Measurements from ENCODE around the gene COPS9.

COPS9 gene

DNA sequence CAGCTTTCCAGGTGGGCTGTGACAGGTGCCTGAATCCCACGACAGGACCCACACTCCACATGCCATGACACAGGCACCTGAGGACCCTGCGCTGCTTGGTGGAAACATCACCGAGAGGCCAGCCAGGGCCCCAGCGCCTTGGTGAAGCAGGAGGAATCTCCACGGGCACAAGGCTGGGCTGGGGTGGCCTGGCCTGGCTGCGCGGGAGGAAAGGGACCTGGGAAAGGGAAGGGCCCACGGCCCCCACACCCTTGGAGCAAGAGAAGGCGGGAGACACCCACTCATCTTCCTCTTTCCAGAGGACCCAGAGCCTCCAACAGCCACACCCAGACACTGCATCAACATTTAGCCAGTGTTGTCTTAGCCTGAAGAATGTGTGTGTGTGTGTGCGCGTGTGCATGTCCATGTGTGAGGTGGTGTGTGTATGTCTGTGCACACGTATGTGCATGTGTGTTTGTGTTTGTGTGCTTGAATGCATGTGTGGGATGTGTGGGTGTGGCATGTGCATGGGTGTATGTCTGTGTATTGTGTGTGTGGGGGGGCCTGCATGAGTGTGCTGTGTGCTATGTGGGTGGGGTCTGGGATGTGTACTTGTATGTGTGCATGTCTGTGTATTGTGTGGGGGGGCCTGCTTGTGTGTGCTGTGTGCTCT is 10.6 kb upstream of the COPS9 start:
- Mint-ChIP-seq H3K27me3 (peaks cover 56% of the 10 kb centered on the region), H3K4me1 (peaks cover 6% of the 10 kb centered on the region), H3K9me3 (no peaks in the 10 kb centered on the region), H3K4me3 (no peak overlapping the region), H3K27ac (no peak overlapping the region), H3K36me3 (no peaks in the 10 kb centered on the region)
- no peak for ATAC-seq

DNA sequence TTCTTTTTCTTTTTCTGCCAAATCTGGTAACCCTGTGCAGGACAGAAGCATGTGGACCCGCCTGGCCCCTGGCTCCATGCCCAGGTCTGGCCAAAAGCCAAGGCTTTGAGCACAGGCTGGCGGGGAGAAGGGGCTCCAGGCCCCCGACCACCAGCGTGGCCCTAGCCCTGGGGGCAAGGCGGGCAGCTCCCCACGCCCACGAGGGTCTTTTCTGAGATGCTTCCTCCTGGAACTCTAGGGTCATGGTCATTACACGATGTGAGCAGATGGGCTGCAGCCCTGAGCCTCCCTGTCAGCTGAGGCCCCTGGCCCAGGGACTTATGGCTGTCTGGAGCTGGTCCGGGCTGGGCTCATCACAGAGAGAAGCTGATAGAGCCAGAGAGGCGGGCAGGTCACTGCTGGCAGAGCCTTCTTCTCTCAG is 10.0 kb upstream of the COPS9 start:
- Mint-ChIP-seq H3K27me3 (peaks cover 54% of the 10 kb centered on the region), H3K36me3 (no peaks in the 10 kb centered on the region), H3K9me3 (no peaks in the 10 kb centered on the region), H3K4me1 (peaks cover 6% of the 10 kb centered on the region), H3K27ac (no peak overlapping the region), H3K4me3 (no peak overlapping the region)
- no peak for ATAC-seq

DNA sequence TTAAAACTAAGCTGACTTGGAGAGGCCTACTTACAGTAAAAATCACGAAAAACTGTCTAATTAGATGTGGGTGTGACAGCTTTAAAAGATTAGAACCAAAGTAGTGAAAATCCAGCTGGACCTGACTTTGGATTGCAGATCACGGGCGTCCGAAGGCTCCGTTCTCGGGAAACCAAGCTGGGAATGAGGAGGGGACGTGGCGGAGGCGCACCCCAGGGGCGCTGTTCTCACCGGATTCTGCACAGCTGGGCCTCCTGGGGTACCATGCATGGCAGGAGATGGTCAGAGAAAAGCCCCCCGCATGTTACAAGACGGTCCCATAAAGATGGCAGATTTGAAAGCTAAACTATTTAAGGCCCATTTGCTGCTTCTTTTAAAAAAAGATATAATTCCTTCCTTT is 9.4 kb upstream of the COPS9 start:
- H3K9me3 Mint-ChIP-seq, result no peaks in the 10 kb centered on the region
- ATAC-seq, result no peak
- peaks cover 6% of the 10 kb centered on the region for H3K4me1 Mint-ChIP-seq
- H3K27ac Mint-ChIP-seq, result no peak overlapping the region
- H3K27me3 Mint-ChIP-seq, result peaks cover 54% of the 10 kb centered on the region
- H3K36me3 Mint-ChIP-seq, result no peaks in the 10 kb centered on the region
- H3K4me3 Mint-ChIP-seq, result no peak overlapping the region

DNA sequence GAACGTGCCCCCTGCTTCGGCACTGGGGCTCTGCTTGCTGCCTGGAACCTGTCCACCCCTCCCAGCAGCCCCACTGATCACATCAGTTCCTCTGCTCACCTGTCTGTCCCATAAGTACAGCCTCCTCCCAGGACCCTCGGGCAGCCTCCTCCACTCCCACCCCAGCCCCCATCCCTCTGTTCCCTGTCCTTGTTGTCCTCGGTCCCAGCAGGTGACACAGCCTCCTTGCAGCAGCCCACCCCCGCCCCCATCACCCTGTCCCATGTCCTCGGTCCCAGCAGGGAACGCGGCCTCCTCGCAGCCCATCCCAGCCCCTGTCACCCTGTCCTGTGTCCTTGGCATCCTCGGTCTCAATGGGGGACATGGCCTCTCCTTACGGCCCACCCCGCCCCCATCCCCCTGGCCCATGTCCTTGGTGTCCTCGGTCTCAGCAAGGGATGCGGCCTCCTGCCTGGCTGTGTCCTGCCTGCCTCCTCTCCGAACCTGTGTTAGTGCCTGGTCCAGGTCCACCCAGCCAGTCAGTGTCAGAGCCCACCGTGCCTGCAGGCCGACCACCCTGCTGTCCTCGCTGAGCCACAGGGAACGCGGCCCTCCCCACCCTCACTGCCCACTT is 8.7 kb upstream of the COPS9 start:
- Mint-ChIP-seq H3K36me3 (no peaks in the 10 kb centered on the region), H3K9me3 (no peaks in the 10 kb centered on the region), H3K4me3 (no peak overlapping the region), H3K4me1 (no peaks in the 10 kb centered on the region), H3K27me3 (peaks cover 46% of the 10 kb centered on the region), H3K27ac (no peak overlapping the region)
- ATAC-seq, result no peak

DNA sequence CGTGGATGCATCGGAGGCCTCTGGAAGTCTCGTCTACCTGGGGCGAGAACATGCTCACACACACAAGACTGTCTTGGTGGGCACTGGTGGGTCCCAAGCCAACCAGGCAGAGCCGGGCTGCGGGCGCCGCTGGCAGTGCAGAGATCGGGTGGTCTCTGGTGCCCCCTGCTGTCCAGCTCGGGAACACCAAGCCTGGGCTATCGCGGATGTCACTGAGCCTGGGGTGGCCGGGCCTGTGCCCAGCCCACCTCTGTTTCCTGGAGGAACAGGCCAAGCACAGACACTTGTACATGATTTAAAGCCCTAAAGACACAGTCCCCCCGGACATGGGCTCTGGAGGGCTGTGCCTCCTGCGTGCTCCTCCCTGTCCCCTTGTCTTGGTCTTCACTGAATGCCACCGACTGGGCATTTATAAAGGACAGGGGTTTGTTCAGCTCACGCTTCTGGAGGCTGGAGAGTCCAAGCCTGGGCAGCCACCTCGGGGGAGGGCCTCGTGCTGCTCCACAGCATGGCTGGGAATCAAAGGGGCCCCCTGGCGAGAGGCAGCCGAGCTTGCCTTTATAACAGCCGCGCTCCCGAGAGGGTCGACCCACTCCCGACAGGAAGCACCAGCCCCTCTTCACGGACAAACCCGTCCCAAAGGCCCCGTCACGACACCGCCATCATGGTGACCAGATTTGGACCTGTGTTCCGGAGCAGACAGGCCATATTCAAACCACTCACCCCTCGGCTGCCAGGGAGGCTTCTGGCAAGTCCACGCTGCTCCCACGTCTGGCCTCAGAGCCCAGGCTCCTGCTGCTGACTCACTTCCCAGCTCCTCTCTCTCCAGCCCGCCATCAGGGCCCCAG is 7.9 kb upstream of the COPS9 start:
- H3K4me3 Mint-ChIP-seq, result no peak overlapping the region
- ATAC-seq, result peak; percentile 83
- peaks cover 45% of the 10 kb centered on the region for H3K27me3 Mint-ChIP-seq
- no peaks in the 10 kb centered on the region for H3K4me1 Mint-ChIP-seq
- H3K27ac Mint-ChIP-seq, result no peak overlapping the region
- H3K36me3 Mint-ChIP-seq, result no peaks in the 10 kb centered on the region
- H3K9me3 Mint-ChIP-seq, result no peaks in the 10 kb centered on the region

DNA sequence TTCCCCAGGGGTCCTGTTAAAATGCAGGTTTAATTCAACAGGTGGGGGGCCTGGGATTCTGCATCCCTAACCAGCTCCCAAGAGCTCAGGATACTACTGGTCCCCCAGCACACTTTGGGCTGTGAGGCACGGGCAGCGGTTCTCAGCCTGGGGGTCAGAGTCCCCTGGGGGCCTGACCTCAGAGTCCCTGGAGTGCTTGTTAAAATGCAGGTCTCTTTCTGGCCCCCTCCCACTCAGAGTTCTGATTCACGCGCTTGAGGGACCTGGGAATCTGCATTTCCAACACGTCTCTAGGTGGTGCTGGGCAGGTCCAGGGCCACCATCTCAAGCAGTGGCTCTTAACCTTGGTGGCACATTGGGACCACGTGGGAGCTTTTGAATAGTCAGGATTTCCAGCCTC is 7.2 kb upstream of the COPS9 start:
- H3K27ac Mint-ChIP-seq, result no peak overlapping the region
- H3K27me3 Mint-ChIP-seq, result peaks cover 40% of the 10 kb centered on the region
- H3K4me3 Mint-ChIP-seq, result no peak overlapping the region
- no peaks in the 10 kb centered on the region for H3K4me1 Mint-ChIP-seq
- no peak for ATAC-seq
- H3K36me3 Mint-ChIP-seq, result no peaks in the 10 kb centered on the region
- no peaks in the 10 kb centered on the region for H3K9me3 Mint-ChIP-seq

DNA sequence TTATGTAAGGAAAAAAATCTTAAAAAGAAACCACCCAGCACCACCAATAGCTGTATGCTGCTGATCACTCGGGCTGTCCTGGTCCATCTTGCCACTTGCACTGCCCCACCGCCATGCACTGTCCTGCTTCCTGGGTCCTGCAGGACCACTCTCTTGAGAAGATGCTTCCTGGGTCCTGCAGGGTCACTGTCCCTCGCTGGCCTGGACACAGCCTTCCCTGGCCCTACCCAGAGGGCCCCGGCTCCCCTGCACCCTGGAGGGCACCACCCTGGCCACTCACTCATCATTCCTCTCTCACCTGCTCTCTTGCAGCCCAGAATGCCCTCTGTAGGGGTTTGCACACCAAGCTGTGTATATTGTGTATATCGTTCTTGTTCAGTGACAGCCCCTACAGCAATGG is 6.8 kb upstream of the COPS9 start:
- H3K9me3 Mint-ChIP-seq, result no peaks in the 10 kb centered on the region
- H3K4me1 Mint-ChIP-seq, result no peaks in the 10 kb centered on the region
- H3K27me3 Mint-ChIP-seq, result peaks cover 36% of the 10 kb centered on the region
- no peak overlapping the region for H3K4me3 Mint-ChIP-seq
- no peak for ATAC-seq
- no peaks in the 10 kb centered on the region for H3K36me3 Mint-ChIP-seq
- H3K27ac Mint-ChIP-seq, result no peak overlapping the region

DNA sequence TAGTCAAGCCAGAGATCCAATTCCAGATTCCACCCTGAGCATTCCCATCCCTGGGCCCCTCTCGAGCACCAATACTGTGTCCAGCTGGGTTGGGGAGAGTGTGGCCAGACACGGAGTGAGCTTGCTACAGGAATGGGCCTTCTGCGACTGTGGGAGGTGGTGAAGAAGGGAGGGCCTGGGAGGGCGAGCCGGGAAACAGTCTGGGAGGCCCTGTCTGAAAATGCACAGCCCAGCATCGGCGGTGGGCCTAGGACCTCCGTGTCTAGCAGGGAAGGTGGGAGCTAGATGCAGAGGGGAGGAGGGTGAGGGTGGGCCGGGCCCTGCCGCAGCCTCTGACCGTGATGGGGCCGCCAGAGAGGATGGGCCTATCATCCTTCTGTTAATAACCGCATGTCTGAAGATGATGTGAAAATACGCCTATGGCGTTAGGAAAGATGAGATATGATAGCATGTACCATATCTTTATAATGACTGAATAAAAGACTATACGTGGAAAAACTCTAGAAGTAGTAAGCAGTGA is 6.2 kb upstream of the COPS9 start:
- Mint-ChIP-seq H3K27ac (no peak overlapping the region), H3K27me3 (peaks cover 34% of the 10 kb centered on the region), H3K9me3 (no peaks in the 10 kb centered on the region), H3K4me1 (peaks cover 2% of the 10 kb centered on the region), H3K36me3 (no peaks in the 10 kb centered on the region), H3K4me3 (no peak overlapping the region)
- ATAC-seq, result no peak

DNA sequence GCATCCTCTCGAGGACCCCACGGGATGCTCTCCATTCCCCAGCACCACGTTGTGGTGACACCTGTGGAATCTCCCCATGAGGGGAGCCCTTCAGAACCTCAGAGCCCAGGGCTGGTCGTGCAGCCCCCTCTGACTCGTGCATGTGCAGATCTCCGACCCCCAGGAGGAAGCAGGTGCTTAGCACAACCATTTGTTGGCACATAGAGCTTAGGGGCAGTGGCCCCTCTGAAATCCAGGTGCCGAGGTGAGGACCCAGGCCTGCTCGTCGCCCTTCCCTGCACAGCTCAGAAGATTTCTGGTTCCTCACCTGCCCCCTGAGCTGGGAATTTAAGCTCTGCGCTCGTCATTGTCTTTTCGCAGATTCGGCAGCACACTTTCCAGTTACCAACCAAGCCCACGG is 5.6 kb upstream of the COPS9 start:
- no peak for ATAC-seq
- Mint-ChIP-seq H3K27ac (no peak overlapping the region), H3K9me3 (no peaks in the 10 kb centered on the region), H3K36me3 (no peaks in the 10 kb centered on the region), H3K4me1 (peaks cover 8% of the 10 kb centered on the region), H3K4me3 (no peak overlapping the region), H3K27me3 (peaks cover 34% of the 10 kb centered on the region)

DNA sequence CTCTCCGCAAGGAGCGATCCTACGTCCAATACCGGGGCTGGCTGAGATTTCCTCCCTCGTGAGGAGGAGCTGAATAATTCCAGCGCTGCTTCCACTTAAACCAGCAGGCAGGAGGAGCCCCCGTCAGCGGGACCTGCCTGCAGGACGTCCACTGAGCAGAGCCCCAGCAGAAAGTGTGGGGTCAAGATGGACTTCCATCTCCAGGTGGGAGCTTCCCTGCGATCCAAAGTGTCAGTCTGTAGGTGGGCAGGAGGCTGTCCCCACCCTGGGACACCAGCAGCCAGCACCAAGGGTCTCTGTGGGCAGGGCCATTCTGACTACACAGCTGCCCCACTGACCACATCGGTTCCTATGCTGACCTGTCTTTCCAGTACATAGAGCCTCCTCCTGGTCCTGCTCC is 4.8 kb upstream of the COPS9 start:
- Mint-ChIP-seq H3K4me3 (no peak overlapping the region), H3K27me3 (peaks cover 34% of the 10 kb centered on the region), H3K27ac (no peak overlapping the region)

DNA sequence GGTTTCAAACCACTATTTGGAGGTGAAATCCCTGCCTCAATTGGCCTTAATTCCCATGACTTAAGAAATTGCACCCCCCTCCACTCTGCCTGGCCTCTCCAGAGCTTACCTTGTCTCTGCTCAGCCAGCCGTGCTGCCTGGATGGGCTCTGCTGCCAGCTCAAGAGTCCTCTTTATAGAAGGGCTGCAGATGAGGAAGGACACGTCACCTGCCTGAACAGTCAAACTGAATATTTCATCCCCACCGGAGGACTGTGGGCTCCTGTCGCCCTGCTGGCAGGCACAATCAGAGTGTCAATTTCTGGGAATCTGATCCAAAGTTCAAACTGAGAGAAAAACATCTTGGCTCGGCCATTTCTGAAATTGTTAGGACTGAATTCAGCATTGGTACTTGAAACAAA is 4.4 kb upstream of the COPS9 start, which contains the start of gene OTOS:
Gene OTOS (minus strand): TSS at position 148 of the 400 bp plus-strand sequence. CDS start 332 bp downstream, outside the sequence.
- H3K27ac Mint-ChIP-seq, result no peak within 1 kb of the TSS
- ATAC-seq, result no peak
- H3K4me1 Mint-ChIP-seq, result peaks cover 19% of the 10 kb centered on the region
- H3K36me3 Mint-ChIP-seq, result no peaks in the 10 kb centered on the region
- H3K9me3 Mint-ChIP-seq, result no peaks in the 10 kb centered on the region
- peaks cover 34% of the 10 kb centered on the region for H3K27me3 Mint-ChIP-seq
- no peak within 1 kb of the TSS for H3K4me3 Mint-ChIP-seq

More for the DNA sequence above, 4.8 kb upstream of the COPS9 start:
- Mint-ChIP-seq H3K4me1 (peaks cover 15% of the 10 kb centered on the region), H3K36me3 (no peaks in the 10 kb centered on the region), H3K9me3 (no peaks in the 10 kb centered on the region)
- ATAC-seq, result no peak

DNA sequence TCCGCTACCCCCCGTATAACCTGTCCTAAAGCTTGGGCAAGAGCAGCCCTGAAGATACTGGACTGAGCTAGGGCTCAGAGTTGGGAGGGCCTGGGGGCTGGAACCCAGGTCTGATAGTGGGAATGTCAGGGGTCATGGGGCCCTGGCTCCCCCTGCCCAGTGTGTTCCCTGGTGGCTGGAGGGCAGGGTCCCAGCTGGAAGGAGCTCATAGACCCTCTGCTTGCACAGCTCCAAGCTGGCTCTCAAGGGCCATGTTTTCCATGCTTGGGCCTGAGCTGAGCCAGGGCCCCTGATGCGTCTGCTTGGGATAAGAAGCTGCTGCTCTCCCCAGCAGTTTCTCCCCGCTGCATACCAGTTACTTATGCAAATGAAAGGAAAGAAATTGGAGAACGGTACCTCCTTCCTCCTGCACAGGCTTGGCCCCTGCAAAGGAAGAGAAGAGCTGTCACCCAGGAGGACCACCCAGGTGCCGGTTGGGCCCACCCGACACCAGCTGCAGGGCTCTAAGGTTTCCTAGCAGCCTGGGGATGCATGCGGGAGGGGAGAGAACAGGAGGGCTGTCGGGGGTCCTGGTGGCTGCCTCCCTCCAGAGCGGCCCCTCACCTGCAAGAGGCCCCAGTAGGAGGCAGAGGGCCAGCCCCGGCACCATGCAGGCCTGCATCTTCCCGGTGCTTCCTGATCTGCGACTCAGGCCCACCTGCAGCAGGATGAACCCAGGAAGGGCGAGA is 3.7 kb upstream of the COPS9 start:
- no peak overlapping the region for H3K4me3 Mint-ChIP-seq
- no peak overlapping the region for H3K27ac Mint-ChIP-seq
- no peaks in the 10 kb centered on the region for H3K9me3 Mint-ChIP-seq
- no peak for ATAC-seq
- H3K36me3 Mint-ChIP-seq, result no peaks in the 10 kb centered on the region
- peaks cover 27% of the 10 kb centered on the region for H3K27me3 Mint-ChIP-seq
- peaks cover 26% of the 10 kb centered on the region for H3K4me1 Mint-ChIP-seq

DNA sequence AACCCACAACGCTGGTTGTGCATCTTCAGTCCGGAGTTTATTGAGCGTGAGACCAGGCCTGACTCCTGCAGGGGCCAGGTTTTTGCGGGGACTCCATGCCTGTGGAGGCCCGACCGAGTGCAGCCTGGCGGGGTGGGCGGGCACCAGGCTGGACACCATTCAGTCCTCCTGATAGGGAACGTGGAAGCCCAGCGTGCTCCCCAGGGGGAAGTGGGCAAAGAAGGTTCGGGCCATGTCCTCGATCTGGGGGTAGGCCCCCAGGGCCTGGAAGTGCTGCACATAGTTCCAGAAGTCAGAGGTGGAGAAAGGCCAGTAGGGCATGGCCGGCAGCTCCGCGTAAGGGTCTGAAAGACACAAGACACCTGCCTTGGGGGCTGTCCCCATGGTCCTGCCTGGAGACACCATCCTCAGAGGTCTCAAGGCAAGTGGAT is 2.9 kb upstream of the COPS9 start:
- Mint-ChIP-seq H3K27me3 (peaks cover 19% of the 10 kb centered on the region), H3K4me1 (peaks cover 34% of the 10 kb centered on the region), H3K4me3 (no peak overlapping the region), H3K36me3 (no peaks in the 10 kb centered on the region), H3K27ac (no peak overlapping the region), H3K9me3 (no peaks in the 10 kb centered on the region)
- no peak for ATAC-seq

DNA sequence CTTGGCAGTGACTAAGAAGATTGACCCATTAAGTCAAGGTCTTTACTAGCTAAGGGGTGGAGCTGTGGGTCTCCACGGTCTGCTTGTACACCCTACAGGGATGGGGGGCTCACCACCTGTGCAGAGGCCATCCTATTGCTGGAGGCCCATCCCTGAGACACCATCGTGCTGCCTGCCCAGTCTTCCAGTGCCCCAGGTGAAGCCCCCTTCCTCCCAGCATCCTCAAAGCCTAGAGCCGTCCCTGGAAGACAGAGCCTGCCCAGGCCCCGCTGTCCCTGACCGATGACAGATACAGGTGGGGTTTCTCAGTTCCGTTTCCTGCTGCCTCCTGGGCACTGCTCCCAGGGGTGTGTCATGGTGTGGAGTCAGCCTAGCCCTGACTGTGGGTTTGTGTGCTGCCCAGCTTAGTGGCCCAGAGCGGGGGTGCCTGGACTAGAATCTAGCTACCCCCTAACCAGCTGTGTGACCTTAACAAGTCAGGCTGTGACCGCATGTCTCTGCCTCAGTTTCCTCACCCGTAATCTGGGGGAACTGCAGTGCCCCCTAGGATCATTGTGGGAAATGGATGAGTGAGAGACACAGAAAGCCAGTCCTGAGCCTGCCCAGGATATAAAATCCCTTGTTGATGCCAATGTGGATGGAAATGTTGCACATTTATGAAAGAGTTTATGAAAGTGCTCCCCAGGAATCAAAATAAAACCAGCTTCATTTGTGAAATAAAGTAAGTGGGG is 2.3 kb upstream of the COPS9 start:
- no peak overlapping the region for H3K4me3 Mint-ChIP-seq
- no peaks in the 10 kb centered on the region for H3K9me3 Mint-ChIP-seq
- peaks cover 19% of the 10 kb centered on the region for H3K27me3 Mint-ChIP-seq
- no peak overlapping the region for H3K27ac Mint-ChIP-seq
- H3K4me1 Mint-ChIP-seq, result peaks cover 36% of the 10 kb centered on the region
- peaks cover under 1% of the 10 kb centered on the region for H3K36me3 Mint-ChIP-seq
- ATAC-seq, result no peak
